ENCODE data around the gene MECR. TPM values are rescaled to one million over a fixed set of nuclear protein-coding genes. Genes with fewer than 3 reads are reported as not detected.

Gene MECR
- total RNA-seq, 4 donors from 2014 or later, result 18.7 to 34.9 (median 20.1) TPM

DNA sequence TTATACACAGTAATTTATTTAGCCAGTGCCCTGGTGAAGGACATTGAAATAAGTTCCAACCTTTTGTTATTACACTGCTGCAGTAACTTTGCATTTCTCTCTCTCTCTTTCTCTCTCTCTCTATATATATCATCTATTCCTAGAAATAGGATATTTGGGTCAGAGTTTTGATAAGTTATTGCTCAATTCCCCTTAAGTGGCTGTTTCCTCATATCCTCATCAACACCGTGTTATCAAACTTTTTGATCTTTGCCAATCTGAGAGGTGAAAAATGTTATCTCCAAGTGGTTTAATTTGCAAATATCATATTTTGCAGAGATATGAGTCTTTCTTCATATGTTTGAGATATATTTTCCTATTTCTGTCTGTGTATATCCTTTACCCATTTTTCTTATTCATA is 47.4 kb downstream of the MECR start:
- TF ChIP-seq, protein P1, sequence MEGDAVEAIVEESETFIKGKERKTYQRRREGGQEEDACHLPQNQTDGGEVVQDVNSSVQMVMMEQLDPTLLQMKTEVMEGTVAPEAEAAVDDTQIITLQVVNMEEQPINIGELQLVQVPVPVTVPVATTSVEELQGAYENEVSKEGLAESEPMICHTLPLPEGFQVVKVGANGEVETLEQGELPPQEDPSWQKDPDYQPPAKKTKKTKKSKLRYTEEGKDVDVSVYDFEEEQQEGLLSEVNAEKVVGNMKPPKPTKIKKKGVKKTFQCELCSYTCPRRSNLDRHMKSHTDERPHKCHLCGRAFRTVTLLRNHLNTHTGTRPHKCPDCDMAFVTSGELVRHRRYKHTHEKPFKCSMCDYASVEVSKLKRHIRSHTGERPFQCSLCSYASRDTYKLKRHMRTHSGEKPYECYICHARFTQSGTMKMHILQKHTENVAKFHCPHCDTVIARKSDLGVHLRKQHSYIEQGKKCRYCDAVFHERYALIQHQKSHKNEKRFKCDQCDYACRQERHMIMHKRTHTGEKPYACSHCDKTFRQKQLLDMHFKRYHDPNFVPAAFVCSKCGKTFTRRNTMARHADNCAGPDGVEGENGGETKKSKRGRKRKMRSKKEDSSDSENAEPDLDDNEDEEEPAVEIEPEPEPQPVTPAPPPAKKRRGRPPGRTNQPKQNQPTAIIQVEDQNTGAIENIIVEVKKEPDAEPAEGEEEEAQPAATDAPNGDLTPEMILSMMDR (IDR thresholded peaks at IDR 0.05; ENCODE audit: low read depth), result no peak

- TF ChIP-seq, protein P1 (IDR thresholded peaks at IDR 0.05; ENCODE audit: low read depth), result no peak
These were observed 49.1 kb downstream of the MECR start, which contains the start of gene SRSF4 for GRCh38 chr1:29181413-29182225. Gene SRSF4 (minus strand): TSS chr1:29181900. CDS start chr1:29181752, 148 bp downstream.

- TF ChIP-seq, protein P1 (IDR thresholded peaks at IDR 0.05; ENCODE audit: low read depth), result no peak
These were observed 50.0 kb downstream of the MECR start for GRCh38 chr1:29180497-29181412.

- TF ChIP-seq, protein P1 (IDR thresholded peaks at IDR 0.05; ENCODE audit: low read depth), result no peak
These were observed 51.0 kb downstream of the MECR start for GRCh38 chr1:29179641-29180184.

DNA sequence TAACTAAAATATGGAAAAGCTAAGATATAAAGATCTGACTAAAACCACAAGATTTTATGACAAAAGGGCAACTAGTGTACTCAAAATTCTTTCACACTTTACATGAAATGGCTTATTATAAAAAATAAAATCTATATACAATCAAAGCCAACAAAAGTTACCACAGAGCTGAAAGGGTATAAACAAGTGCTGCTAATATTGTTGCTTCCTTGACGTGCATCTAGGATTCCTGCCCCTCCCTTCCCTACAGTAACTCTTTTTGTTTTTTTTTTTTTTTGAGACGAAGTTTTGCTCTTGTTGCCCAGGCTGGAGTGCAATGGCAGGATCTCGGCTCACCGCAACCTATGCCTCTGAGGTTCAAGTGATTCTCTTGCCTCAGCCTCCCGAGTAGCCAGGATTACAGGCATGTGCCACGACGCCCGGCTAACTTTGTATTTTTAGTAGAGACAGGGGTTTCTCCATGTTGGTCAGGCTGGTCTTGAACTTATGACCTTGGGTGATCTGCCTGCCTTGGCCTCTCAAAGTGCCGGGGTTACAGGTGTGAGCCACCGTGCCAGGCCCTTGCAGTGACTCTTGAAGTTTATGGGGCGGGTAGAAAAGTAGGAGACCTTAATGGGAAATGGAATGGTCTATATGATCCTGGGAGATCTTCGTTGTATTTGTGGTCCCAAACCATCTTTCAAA is 53.6 kb downstream of the MECR start:
- TF ChIP-seq, protein P1 (IDR thresholded peaks at IDR 0.05; ENCODE audit: low read depth), result no peak

DNA sequence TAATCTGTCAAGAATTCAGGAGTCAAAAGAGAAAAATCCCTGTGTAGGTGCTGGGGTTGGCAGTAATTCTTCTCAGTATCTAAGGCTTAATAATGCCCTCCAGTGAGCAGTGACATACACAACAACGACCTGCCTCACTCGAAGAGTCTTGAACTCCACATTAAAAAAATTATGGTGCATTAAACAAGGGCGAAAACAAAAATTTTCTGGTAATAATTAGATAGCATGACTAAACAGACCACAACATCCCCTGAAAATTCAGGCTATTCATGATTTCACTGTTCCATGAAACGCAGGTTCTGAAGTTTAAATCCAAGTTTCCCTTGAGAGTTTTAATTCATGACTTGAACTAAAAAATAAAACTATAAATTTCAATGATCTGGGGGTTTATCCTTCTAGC is 54.2 kb downstream of the MECR start:
- TF ChIP-seq, protein P1 (IDR thresholded peaks at IDR 0.05; ENCODE audit: low read depth), result no peak

All from subcutaneous adipose tissue (tissue), 4 donors.